Smooth muscle cell (in vitro differentiated cells): ENCODE data around the gene SSU72. TPM values are rescaled to one million over a fixed set of nuclear protein-coding genes. Genes with fewer than 3 reads are reported as not detected.

Experiments
- DNase-seq: peaks from one replicate; lab custom pipeline; 2025; ENCODE audit not compliant: unreplicated experiment; lab: John Stamatoyannopoulos, UW
- H2AFZ ChIP-seq: fragments of 200-600 bp; sonication (generic); 2 replicates; pipeline ENCODE4 v1.6.0; 2016; ENCODE audit warnings: antibody characterized with exemption, low read depth, mild to moderate bottlenecking
- H3F3A ChIP-seq: fragments of 200-600 bp; sonication (generic); 2 replicates; pipeline ENCODE4 v1.6.0; 2017; ENCODE audit warnings: antibody characterized with exemption, low read depth
- H3K27ac ChIP-seq: fragments of 200-600 bp; sonication (generic); 2 replicates; pipeline ENCODE4 v1.5.1; 2016; ENCODE audit warnings: low read depth, mild to moderate bottlenecking
- H3K27me3 ChIP-seq: fragments of 200-600 bp; sonication (generic); 2 replicates; pipeline ENCODE4 v1.6.1; 2016; ENCODE audit warnings: low read depth, mild to moderate bottlenecking
- H3K36me3 ChIP-seq: fragments of 200-600 bp; sonication (generic); 2 replicates; pipeline ENCODE4 v1.5.1; 2016; ENCODE audit warnings: low read depth
- H3K4me1 ChIP-seq: fragments of 200-600 bp; sonication (generic); 2 replicates; pipeline ENCODE4 v1.5.1; 2016; ENCODE audit warnings: low read depth
- H3K4me2 ChIP-seq: fragments of 200-600 bp; sonication (generic); 2 replicates; pipeline ENCODE4 v1.6.0; 2016; ENCODE audit warnings: mild to moderate bottlenecking
- H3K4me3 ChIP-seq: fragments of 200-600 bp; sonication (generic); 2 replicates; pipeline ENCODE4 v1.5.1; 2016; ENCODE audit warnings: mild to moderate bottlenecking
- H3K79me2 ChIP-seq: fragments of 200-600 bp; sonication (generic); 2 replicates; pipeline ENCODE4 v1.6.0; 2016; ENCODE audit warnings: low read depth, mild to moderate bottlenecking
- H3K9ac ChIP-seq: fragments of 200-600 bp; sonication (generic); 2 replicates; pipeline ENCODE4 v1.6.0; 2016; ENCODE audit warnings: low read depth
- H3K9me3 ChIP-seq: fragments of 200-600 bp; sonication (generic); replicated peaks from 2 replicates; pipeline ENCODE4 v1.5.1; 2016; ENCODE audit warnings: low read depth
- H4K20me1 ChIP-seq: fragments of 200-600 bp; sonication (generic); 2 replicates; pipeline ENCODE4 v1.6.0; 2016; ENCODE audit warnings: low read depth
- CTCF ChIP-seq: fragments of 200-600 bp; sonication (generic); IDR thresholded peaks from 2 replicates; pipeline ENCODE4 v1.5.1; 2017; ENCODE audit warnings: borderline replicate concordance, mild to moderate bottlenecking, antibody characterized with exemption; ENCODE audit not compliant: insufficient read depth, poor library complexity, severe bottlenecking
- WGBS: methylation state at CpG from one replicate; pipeline ENCODE4 v1.1.7; 2016; ENCODE audit warnings: low lambda C conversion rate; 5-methylcytosine and 5-hydroxymethylcytosine counted together
- polyA plus RNA-seq: library from polyadenylated mRNA; unstranded; fragments of >200 nt; fragmentation: Nextera tagmentation; extraction: Ambion mirVana; gene quantifications from 2 replicates; pipeline ENCODE4 v1.2.1, GENCODE V29; 2016
- total RNA-seq: library from RNA; depleted of rRNA; stranded (reverse); fragments of >200 nt; gene quantifications from 2 replicates; pipeline ENCODE4 v1.2.3, GENCODE V29; 2014

SSU72 gene
- total and polyA plus RNA-seq, 2 experiments from 2014 or later, result 116 to 223 TPM

GRCh38 chr1:1562556-1563195 is 12.0 kb downstream of the SSU72 start:
- Histone ChIP-seq H2AFZ (no peak overlapping the region), H3K4me2 (no peak overlapping the region), H3K9me3 (no peaks in the 10 kb centered on the region), H3K4me1 (no peaks in the 10 kb centered on the region), H3K79me2 (peaks cover 65% of the 10 kb centered on the region), H3K4me3 (no peak overlapping the region), H3K36me3 (no peaks in the 10 kb centered on the region), H4K20me1 (peaks cover 96% of the 10 kb centered on the region), H3F3A (peaks cover 5% of the 10 kb centered on the region), H3K27me3 (no peaks in the 10 kb centered on the region), H3K27ac (no peak overlapping the region), H3K9ac (no peak overlapping the region)
- TF ChIP-seq CTCF, result no peak
- DNase-seq, result no peak
- 97% methylated on average over 21 of the region's 21 CpGs for WGBS

DNA sequence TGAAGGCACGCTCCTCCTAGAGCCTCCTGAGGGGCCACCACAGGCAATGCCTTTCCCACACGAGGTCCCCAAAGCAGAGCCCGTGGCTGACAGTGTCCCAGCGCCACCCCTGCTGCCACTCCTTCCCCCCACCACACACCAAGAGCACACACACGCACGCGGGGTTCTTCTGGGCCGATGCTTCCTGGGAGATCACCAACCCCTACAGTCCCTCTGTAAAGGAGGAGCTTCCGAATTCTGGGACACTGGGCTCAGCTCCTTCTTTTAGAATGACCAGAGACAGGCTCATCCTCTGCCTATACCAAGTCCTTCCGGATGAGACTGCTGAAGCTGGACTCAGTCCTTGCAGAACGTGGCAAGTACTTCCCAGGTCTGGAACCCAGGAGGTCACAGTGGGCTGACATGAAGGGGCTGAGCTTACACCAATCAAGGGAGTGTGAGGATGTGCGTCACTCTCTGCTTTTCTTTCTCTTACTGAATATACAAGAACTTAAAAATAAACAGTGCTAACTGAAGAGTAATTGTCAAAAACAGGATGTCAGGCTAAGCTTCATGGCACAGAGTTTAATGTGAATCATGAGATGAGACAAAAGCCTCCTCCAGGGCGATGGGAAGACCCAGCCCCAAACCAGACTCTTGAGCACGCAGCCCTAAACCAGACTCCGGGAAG is 12.7 kb downstream of the SSU72 start:
- TF ChIP-seq CTCF, result no peak
- no peak overlapping the region for H3K4me3 ChIP-seq
- no peaks in the 10 kb centered on the region for H3K27me3 ChIP-seq
- peaks cover 58% of the 10 kb centered on the region for H3K79me2 ChIP-seq
- H4K20me1 ChIP-seq, result peaks cover 96% of the 10 kb centered on the region
- no peak for DNase-seq
- no peaks in the 10 kb centered on the region for H3K36me3 ChIP-seq
- no peak overlapping the region for H3K9ac ChIP-seq
- no peaks in the 10 kb centered on the region for H3K4me1 ChIP-seq
- 97% methylated on average over 15 of the region's 15 CpGs for WGBS
- H3K9me3 ChIP-seq, result no peaks in the 10 kb centered on the region
- no peak overlapping the region for H3K4me2 ChIP-seq
- H3F3A ChIP-seq, result peaks cover 5% of the 10 kb centered on the region
- H3K27ac ChIP-seq, result no peak overlapping the region
- H2AFZ ChIP-seq, result no peak overlapping the region

GRCh38 chr1:1560178-1560577 is 14.5 kb downstream of the SSU72 start:
- WGBS, result 97% methylated on average over 9 of the region's 9 CpGs
- TF ChIP-seq CTCF, result no peak
- H3K79me2 ChIP-seq, result peaks cover 49% of the 10 kb centered on the region

More at GRCh38 chr1:1560178-1560577, 14.5 kb downstream of the SSU72 start:
- Histone ChIP-seq H4K20me1 (peaks cover 96% of the 10 kb centered on the region), H3K27me3 (no peaks in the 10 kb centered on the region), H3K36me3 (no peaks in the 10 kb centered on the region), H2AFZ (no peak overlapping the region), H3K9ac (no peak overlapping the region), H3K4me3 (no peak overlapping the region), H3K4me1 (no peaks in the 10 kb centered on the region), H3K4me2 (no peak overlapping the region), H3K9me3 (no peaks in the 10 kb centered on the region), H3K27ac (no peak overlapping the region), H3F3A (peaks cover 5% of the 10 kb centered on the region)
- DNase-seq, result no peak
